HG03103 (cell line): ENCODE measurements around the gene GRID2.
"Not testable (repeated sequence)": the region's sequence is repeated elsewhere in the genome, so short reads cannot be mapped to it uniquely, and the experiment has no call there.

ENCODE experiments used
- ATAC-seq: cut with Tn5 transposase; IDR thresholded peaks from one replicate; pipeline ENCODE4 v1.9.1; 2021; ENCODE audit warnings: low read depth; ENCODE audit not compliant: unreplicated experiment

GRID2 gene

GRCh38 chr4:93605163-93605562 lies 1301.4 kb downstream of the GRID2 start:
- peak; percentile 68 for ATAC-seq

- ATAC-seq = no peak
These were observed 1313.8 kb downstream of the GRID2 start for GRCh38 chr4:93617606-93618005.

GRCh38 chr4:93633721-93634120 lies 1330.0 kb downstream of the GRID2 start:
- no peak for ATAC-seq

- no peak for ATAC-seq
These were observed 1332.2 kb downstream of the GRID2 start for GRCh38 chr4:93635943-93636342.

GRCh38 chr4:93645120-93645519 lies 1341.4 kb downstream of the GRID2 start:
- peak; percentile 60 for ATAC-seq

- peak; percentile 58 for ATAC-seq
These were observed 1342.6 kb downstream of the GRID2 start for GRCh38 chr4:93646233-93646930.

- peak; percentile 43 for ATAC-seq
These were observed 1344.5 kb downstream of the GRID2 start for GRCh38 chr4:93648258-93648657.

- ATAC-seq = no peak
These were observed 1346.1 kb downstream of the GRID2 start for GRCh38 chr4:93649828-93650227.

GRCh38 chr4:93654211-93654610 lies 1350.4 kb downstream of the GRID2 start:
- no peak for ATAC-seq

GRCh38 chr4:93657527-93657926 lies 1353.8 kb downstream of the GRID2 start:
- ATAC-seq = no peak

GRCh38 chr4:93658443-93658842 lies 1354.7 kb downstream of the GRID2 start:
- no peak for ATAC-seq

GRCh38 chr4:93659629-93660028 lies 1355.9 kb downstream of the GRID2 start:
- ATAC-seq = no peak

GRCh38 chr4:93660036-93660435 lies 1356.3 kb downstream of the GRID2 start:
- no peak for ATAC-seq

- ATAC-seq = no peak
These were observed 1366.7 kb downstream of the GRID2 start for GRCh38 chr4:93670434-93670833.

- ATAC-seq = no peak
These were observed 1367.3 kb downstream of the GRID2 start for GRCh38 chr4:93671093-93671492.

GRCh38 chr4:93676937-93677336 lies 1373.2 kb downstream of the GRID2 start:
- ATAC-seq = not testable (repeated sequence)

- ATAC-seq = no peak
These were observed 1380.8 kb downstream of the GRID2 start for GRCh38 chr4:93684571-93684970.

GRCh38 chr4:93687304-93687703 lies 1383.5 kb downstream of the GRID2 start:
- no peak for ATAC-seq

GRCh38 chr4:93688978-93689377 lies 1385.2 kb downstream of the GRID2 start:
- ATAC-seq = no peak

- no peak for ATAC-seq
These were observed 1389.4 kb downstream of the GRID2 start for GRCh38 chr4:93693141-93693540.

- no peak for ATAC-seq
These were observed 1394.9 kb downstream of the GRID2 start for GRCh38 chr4:93698686-93699085.

- no peak for ATAC-seq
These were observed 1396.8 kb downstream of the GRID2 start for GRCh38 chr4:93700571-93700970.
